Activated CD8-positive, alpha-beta memory T cell treated with anti-CD3 and anti-CD28 coated beads for 48 hours (primary cell): ENCODE results near the gene GCKR.

Source experiments
- DNase-seq, 3 experiments: peaks; one replicate each; pipeline ENCODE4 v3.0.0-alpha.2; 2020; ENCODE audit warnings: low read depth in 2 of 3, low spot score in 2 of 3

Gene GCKR

GRCh38 chr2:27496357-27497287 lies at the start of gene GCKR:
Gene GCKR (plus strand): TSS chr2:27496839. CDS start chr2:27496905, 66 bp downstream.
- no peak for DNase-seq

- DNase-seq: no peak
Measured at GRCh38 chr2:27448381-27448780, 48.3 kb upstream of the GCKR start.

GRCh38 chr2:27451095-27451494 lies 45.5 kb upstream of the GCKR start:
- DNase-seq: no peak

- DNase-seq: no peak
Measured at GRCh38 chr2:27453968-27454367, 42.7 kb upstream of the GCKR start.

- no peak for DNase-seq
Measured at GRCh38 chr2:27461118-27461517, 35.5 kb upstream of the GCKR start.

GRCh38 chr2:27464443-27464842 lies 32.2 kb upstream of the GCKR start:
- DNase-seq: no peak

- DNase-seq: no peak
Measured at GRCh38 chr2:27471961-27472360, 24.7 kb upstream of the GCKR start.

- DNase-seq: no peak
Measured at GRCh38 chr2:27485496-27485895, 11.1 kb upstream of the GCKR start.

- no peak for DNase-seq
Measured at GRCh38 chr2:27489118-27489497, 7.5 kb upstream of the GCKR start.

GRCh38 chr2:27489498-27490397 lies 6.9 kb upstream of the GCKR start, which contains the start of gene IFT172:
Gene IFT172 (minus strand): TSS chr2:27489743. CDS start chr2:27489653, 90 bp downstream.
- peak; percentile 82 to 97 (median 92) for DNase-seq

GRCh38 chr2:27492557-27492956 lies 4.1 kb upstream of the GCKR start:
- DNase-seq: no peak

GRCh38 chr2:27493948-27494283 lies 2.7 kb upstream of the GCKR start:
- DNase-seq: no peak

- no peak for DNase-seq
Measured at GRCh38 chr2:27494284-27494943, 2.2 kb upstream of the GCKR start.

- DNase-seq: no peak
Measured at GRCh38 chr2:27494944-27495554, 1.6 kb upstream of the GCKR start, which contains the start of gene FNDC4. Gene FNDC4 (minus strand): TSS chr2:27495200. CDS start chr2:27494679, 521 bp downstream.

GRCh38 chr2:27495840-27496356 lies 741 bp upstream of the GCKR start:
- no peak for DNase-seq

GRCh38 chr2:27497288-27497627 lies 619 bp downstream of the GCKR start:
- no peak for DNase-seq

GRCh38 chr2:27498975-27499374 lies 2.3 kb downstream of the GCKR start:
- no peak for DNase-seq

- DNase-seq: no peak
Measured at GRCh38 chr2:27501042-27501441, 4.4 kb downstream of the GCKR start.

GRCh38 chr2:27502142-27502541 lies 5.5 kb downstream of the GCKR start:
- no peak for DNase-seq

GRCh38 chr2:27506587-27506986 lies 9.9 kb downstream of the GCKR start:
- DNase-seq: no peak

- no peak for DNase-seq
Measured at GRCh38 chr2:27507293-27507692, 10.7 kb downstream of the GCKR start.
